NCI-H510A (cell line): ENCODE measurements around the gene LRRC74A.

Experiments
- DNase-seq: peaks from one replicate; lab custom pipeline; 2025; lab: John Stamatoyannopoulos, UW

LRRC74A gene

GRCh38 chr14:76848879-76849278 is 22.7 kb downstream of the LRRC74A start:
- no peak for DNase-seq

DNA sequence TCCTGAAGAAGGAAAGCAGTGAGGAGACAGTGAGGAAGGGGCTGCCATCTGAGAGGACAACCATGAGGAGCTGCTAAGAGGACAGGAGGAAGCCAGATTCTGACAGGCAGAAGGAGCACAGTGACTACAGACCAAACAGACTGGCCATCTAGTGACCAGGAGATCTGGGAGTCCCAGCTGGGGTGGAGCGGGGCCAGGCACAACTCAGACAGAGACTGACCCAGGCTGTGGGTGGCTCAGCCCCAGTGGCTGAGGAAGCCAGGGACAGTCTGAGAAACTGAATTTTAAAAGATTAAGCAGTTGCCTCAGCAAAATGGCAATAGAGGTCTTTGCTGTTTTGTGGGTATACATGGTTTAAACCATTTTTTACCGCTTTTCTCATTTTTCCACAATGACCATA is 28.9 kb downstream of the LRRC74A start:
- no peak for DNase-seq

- DNase-seq = no peak
These were observed 30.6 kb downstream of the LRRC74A start for GRCh38 chr14:76856769-76857168.

DNA sequence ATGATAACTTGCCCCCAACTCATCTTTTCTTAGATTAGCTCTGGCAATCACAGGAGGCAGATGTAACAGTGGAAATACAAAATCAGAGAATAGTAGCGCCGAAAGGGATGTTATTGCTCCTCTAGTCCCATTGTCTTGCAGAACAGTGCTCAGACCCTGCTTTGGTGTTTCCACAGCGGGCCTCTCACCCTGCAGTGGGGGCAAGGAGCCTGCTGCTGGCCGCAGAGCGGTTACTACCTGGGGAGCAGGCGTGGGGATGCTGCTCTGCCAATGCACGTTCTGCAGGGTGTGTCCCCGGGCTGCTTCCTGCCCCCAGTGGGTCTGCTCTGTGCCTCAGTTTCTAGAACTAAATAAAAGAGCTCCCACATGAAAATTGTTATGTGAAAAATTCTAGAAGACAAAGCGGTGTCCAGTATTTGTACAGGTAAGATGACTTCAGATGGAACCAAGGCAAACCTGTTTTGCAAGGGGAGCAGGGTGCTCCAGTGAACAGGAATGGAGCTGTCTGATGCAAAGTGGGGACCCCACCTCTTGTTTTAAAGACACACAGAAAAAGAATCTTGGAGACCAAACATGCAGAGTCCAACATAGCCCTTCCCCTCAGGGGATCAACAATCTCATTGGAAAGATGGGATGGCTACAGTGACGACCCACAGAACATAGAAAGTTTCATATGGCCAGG is 35.5 kb downstream of the LRRC74A start:
- DNase-seq = no peak

DNA sequence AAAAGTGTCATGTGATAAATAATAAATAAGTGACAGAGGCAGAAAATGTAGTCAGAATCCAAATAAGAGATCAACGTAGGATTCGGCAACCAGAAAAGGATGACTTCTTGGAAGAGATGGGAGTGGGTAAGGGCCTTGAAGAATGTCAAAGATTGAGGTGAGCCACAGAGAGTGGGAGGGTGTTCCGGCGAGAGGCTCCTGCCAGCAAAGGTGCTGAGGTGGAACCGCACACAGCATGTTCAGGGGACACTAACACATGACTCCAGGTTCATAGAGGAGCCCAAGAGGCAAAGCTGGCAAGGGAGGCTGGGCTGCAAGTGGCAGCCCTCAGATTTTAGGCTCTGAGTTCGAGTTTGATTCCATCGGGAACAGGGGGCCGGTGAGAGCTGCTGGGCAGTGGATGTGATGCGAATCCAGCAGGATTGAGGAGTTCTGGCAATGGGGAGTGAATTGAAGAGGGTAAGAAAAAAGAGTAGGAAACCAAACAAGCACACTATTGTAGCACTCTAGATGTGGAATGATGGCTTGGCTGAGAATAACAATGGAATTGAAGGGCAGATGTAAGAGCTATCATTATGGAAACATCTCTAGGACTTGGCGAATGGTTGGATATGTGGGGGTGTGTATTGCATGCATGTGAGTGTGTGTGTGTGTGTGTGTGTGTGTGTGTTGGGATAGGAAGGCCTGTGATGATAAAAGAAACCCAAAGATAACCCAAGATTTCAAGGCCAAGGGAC is 36.5 kb downstream of the LRRC74A start:
- no peak for DNase-seq

- DNase-seq = peak; percentile 89
These were observed 37.7 kb downstream of the LRRC74A start for GRCh38 chr14:76863724-76864407.

GRCh38 chr14:76866456-76866855 is 40.2 kb downstream of the LRRC74A start:
- DNase-seq = no peak

DNA sequence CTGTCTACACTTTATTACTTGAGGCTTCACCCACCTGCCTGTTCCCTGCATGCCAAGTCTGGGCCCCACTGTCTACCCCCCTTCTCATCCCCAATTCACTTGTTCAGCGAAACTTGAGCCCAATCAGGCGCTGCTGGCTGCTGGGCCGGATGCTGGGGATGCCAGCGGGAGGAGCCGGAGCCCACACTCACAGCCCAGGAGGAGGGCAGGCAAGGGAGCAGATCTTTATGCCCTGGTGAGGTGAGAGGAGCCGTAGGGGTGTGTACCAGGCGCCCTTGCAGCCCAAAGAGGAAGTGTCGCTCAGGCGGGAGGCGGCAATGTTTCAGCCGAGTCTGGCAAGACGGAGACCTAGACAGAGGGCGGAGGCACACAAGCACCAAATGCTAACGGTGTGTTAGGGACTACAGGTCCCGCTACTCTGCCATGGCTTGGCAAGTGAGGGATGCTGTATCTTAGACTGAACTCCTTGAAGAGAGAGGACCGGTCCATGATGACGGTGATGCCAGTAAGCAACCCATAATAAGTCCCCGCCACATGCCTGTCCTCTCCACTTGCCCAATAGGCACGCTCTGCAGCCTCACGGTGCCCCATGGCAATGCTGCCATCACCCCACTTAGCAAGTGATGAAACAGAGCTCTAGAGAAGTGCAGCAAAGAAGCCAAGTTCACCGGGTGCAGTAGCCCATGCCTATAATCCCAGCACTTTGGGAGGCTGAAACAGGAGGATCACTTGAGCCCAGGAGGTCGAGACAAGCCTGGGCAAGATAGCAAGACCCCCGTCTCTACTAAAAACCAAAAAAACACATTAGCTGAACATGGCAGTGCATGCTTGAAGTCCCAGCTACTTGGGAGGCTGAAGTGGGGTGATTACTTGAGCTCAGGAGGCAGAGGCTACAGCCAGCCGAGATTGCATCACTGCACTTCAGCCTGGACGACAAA is 41.6 kb downstream of the LRRC74A start:
- DNase-seq = peak; percentile 54

DNA sequence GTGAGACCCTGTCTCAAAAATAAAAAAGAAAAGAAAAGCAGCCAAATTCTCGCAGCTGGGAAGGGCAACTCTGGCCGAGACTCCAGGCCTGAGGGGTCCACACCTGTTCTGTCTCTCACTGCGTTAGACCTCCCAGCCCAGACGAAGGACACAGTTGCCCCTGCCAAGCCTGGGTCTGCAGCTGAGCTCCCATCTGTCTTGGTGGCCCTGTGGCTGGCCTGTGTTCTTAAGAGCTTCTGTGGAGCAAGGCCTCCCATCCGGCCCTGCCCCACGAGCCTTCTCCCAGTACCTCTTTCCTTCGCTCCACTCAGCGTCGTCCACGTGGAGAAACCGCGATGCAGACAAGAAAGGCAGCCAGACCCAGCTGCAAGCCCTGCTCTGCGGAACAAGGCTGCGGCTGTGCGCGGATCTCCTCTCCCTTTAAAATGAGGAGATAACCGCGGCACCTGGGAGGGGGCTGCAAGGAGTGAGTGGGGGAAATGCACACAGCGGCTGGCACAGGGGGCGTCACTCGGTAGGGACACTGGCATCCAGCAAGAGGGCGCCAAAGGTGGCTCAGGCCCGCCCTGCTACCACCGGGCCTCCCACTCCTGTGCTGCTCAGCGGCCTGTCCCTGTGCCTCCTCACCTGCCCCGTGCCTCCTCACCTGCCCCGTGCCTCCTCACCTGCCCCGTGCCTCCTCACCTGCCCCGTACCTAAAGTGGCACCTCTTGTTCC is 42.4 kb downstream of the LRRC74A start:
- DNase-seq = no peak

- no peak for DNase-seq
These were observed 44.0 kb downstream of the LRRC74A start for GRCh38 chr14:76870166-76870565.

DNA sequence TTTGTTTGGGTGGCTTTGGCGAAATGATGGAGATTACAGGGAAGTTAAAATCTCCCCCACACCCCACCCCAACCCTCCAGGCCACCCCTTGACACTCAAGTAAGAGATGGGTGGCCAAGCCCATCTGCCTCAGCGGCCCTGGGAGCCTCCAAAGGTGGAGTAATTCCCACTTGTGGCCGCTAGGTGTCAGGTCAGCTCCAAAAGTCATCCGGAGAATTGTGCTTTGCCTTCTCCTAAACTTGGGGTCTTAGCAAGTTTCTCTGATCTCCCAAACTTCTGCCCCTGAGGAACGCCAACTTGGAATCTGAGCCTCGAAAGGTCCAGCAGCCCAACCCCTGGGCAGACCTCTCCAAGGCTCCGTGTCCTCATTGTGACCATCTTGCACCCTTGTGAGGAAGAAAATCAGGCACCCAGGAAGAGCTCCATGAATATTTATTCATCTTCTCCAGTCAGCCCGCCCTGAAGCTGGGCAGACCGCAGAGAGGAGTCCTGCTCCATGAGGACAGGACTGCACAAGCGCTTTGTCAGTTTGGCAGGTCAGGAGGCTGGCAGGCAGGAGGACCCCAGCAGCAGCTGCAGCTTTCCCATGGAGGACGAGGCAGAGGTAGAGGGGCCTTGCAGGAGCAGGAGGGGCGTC is 46.7 kb downstream of the LRRC74A start:
- peak; percentile 17 for DNase-seq

DNA sequence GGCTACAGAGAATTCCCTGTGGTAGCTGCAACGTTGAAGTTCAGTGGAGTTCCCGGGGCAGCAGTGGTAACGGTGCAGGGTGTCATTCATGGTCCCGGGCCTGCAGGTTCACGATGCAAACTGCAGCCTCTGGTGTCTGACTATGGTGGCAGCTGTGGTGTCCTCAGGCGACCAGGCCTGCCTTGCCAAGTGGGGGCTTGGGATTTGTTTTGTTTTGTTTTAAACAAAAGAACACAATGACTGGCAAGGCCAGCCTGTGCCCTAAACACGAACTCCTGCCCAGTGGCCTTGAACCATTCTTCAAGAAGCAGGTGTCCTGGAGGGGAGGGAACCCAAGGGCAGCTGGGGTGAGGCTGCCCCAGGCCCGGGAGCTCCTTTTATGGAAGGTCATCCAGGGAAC is 48.5 kb downstream of the LRRC74A start:
- no peak for DNase-seq

GRCh38 chr14:76876076-76876475 is 49.9 kb downstream of the LRRC74A start:
- peak; percentile 37 for DNase-seq

DNA sequence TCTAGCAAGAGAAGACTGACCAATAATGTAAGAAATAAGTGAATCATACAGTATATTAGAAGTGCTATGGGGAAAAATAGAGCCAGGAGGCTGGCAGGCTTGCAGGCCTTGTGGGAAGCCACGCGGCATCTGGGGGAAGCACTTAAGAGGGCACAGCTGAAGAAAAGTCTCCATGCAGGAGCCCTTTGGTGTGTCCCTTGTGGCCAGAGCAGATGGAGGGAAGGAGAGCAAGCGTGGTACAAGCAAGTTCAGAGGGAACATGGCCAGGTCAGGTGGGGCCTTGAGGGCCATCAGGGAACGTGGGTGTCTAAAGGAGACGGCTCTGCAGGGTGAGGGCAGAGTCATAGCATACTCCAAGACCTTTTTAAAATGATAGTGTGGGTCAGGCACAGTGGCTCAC is 51.7 kb downstream of the LRRC74A start:
- no peak for DNase-seq

DNA sequence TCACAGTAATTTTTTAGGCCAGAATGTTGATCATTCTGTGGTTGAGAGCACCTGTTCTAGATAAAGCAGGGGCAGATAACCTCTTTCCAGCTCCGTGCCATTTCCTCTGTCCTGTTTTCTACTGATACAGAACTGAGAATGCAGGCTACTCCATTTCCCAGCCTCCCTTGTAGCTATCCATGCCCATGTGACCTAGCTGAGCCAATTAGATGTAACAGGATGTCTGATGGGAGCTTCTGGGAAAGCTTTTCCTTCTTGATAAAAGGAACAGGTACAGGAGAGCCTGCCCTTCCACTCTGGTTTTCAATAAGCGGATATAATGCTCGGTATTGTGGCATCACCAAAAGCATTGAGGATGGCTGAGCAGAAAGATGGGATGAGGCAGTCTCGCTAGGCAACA is 54.2 kb downstream of the LRRC74A start:
- no peak for DNase-seq

- DNase-seq = no peak
These were observed 55.1 kb downstream of the LRRC74A start for GRCh38 chr14:76881348-76881747.

DNA sequence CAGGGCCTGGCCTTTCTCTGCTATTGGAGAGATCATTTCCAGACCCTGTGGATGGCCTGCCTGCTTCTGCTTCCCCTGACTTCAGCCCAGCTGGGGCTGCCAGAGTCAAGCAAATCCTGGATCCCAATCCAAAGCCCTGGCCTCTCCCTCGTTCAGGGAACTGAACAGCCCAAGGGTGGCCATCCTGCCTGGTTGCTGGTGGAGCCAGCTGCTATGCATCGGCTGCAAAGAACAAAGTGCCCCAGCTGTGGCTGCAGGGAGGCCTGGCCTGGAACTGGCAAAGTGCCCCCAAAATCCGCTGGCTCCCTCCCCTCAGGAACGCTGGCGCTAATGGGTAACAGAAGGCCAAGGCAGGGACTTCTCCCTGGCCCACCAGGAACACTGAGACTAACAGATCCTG is 56.4 kb downstream of the LRRC74A start:
- no peak for DNase-seq

GRCh38 chr14:76883447-76883846 is 57.2 kb downstream of the LRRC74A start:
- no peak for DNase-seq

DNA sequence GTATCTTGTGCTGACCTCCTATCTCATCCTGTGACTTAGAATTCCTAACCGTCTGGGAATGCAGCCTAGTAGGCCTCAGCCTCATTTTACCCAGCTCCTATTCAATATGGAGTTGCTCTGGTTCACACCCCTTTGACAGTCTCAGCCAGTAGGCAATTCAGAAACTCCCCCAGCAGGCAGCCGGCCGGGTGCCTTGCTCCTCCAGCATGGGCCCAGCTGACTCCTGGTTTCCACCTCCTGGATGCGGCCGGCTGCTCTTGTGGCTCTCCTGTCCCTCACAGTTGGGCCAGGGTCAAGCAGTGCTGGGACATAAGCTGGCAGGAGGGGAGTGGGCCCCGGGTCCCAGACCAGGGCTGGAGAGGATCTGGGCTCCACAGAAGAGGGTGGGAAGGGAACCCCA is 58.2 kb downstream of the LRRC74A start:
- DNase-seq = no peak

DNA sequence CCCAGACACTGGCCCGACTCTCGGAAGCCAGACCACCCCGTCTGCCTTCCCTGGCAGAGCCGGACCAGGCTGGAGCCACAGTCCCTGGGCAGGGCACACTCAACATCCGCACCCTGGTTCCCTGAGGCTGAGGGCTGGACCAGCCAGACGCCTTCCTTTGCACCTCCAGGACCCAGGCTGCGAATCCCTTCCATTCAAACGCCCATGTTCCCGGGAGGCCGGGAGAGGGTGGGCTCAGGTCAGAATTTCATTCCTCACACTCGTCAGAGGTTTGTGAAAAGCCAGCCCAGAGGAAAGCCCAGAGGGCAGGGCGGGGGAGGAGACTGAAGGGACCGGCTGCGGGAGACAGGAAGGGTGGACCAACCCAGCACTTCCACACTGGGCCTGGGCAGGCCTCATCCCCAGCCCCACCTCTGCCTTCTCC is 58.7 kb downstream of the LRRC74A start:
- no peak for DNase-seq

DNA sequence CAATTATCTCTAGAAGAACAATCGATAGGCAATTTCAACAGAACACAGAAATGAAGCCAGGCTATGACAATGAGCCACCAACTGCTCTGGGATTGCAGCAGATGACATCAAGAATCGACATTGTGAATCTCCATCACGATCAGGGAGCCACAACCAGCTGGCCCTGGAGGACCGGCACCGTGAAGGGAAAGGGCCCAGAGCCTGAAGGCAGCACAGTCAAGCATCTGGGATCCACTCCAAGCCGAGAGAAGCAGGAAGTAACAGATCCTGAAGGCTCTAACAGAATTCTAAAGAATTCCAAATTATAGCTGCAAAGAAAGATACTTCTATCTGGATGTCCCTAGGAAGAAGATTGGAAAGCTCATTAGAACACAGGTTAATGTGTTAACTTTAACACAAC is 61.0 kb downstream of the LRRC74A start:
- DNase-seq = no peak
